ENCODE measurements around the gene CA4. TPM values are rescaled to one million over a fixed set of nuclear protein-coding genes. Genes with fewer than 3 reads are reported as not detected.

Gene CA4
- total RNA-seq, 4 donors from 2014 or later: 1.0 to 8.7 (median 2.3) TPM

- no peaks in the 10 kb centered on the region for H3K9me3 ChIP-seq
- no peaks in the 10 kb centered on the region for H3K36me3 ChIP-seq
- H3K27me3 ChIP-seq: peaks cover 0 to 71% of the 10 kb centered on the region in 2 donors
- no peak overlapping the region for H3K27ac ChIP-seq
- peaks cover 0 to 30% (median 0%) of the 10 kb centered on the region in 4 donors for H3K4me1 ChIP-seq
- WGBS, 2 donors: 70 to 80% methylated on average over 14 to 18 of the region's 18 CpGs
- TF ChIP-seq POLR2A (IDR thresholded peaks at IDR 0.05): no peak
- H3K4me3 ChIP-seq: no peak overlapping the region
- DNase-seq (ENCODE audit: low spot score in 2 of 2): no peak
Measured at GRCh38 chr17:60157487-60158040, 7.8 kb downstream of the CA4 start.

- Histone ChIP-seq H3K4me3 (no peak overlapping the region), H3K4me1 (peaks cover 0 to 24% (median 0%) of the 10 kb centered on the region in 4 donors), H3K9me3 (no peaks in the 10 kb centered on the region), H3K27me3 (peaks cover 0 to 58% of the 10 kb centered on the region in 2 donors), H3K27ac (no peak overlapping the region), H3K36me3 (no peaks in the 10 kb centered on the region)
- WGBS, 2 donors: 44 to 45% methylated on average over 10 to 19 of the region's 19 CpGs
- no peak for DNase-seq (ENCODE audit: low spot score in 2 of 2)
- TF ChIP-seq CTCF (IDR thresholded peaks at IDR 0.05): no peak
- TF ChIP-seq POLR2A (IDR thresholded peaks at IDR 0.05): no peak
- no peak for TF ChIP-seq EP300 (IDR thresholded peaks at IDR 0.05)
Measured at GRCh38 chr17:60158751-60159478, 9.1 kb downstream of the CA4 start.

- no peaks in the 10 kb centered on the region for H3K36me3 ChIP-seq
- 80 to 82% methylated on average over 6 of the region's 6 CpGs for WGBS, 2 donors
- H3K9me3 ChIP-seq: no peaks in the 10 kb centered on the region
- H3K27ac ChIP-seq: no peak overlapping the region
- no peak for DNase-seq (ENCODE audit: low spot score in 2 of 2)
- H3K4me3 ChIP-seq: no peak overlapping the region
- TF ChIP-seq POLR2A (IDR thresholded peaks at IDR 0.05) (no peak), CTCF (IDR thresholded peaks at IDR 0.05) (no peak), EP300 (IDR thresholded peaks at IDR 0.05) (no peak)
- peaks cover 0 to 57% of the 10 kb centered on the region in 2 donors for H3K27me3 ChIP-seq
- peaks cover 0 to 19% (median 0%) of the 10 kb centered on the region in 4 donors for H3K4me1 ChIP-seq
Measured at GRCh38 chr17:60159479-60159866, 9.7 kb downstream of the CA4 start.

GRCh38 chr17:60160829-60161501 is 11.2 kb downstream of the CA4 start:
- no peak for DNase-seq (ENCODE audit: low spot score in 2 of 2)
- Histone ChIP-seq H3K4me3 (no peak overlapping the region), H3K9me3 (no peaks in the 10 kb centered on the region), H3K27me3 (peaks cover 0 to 58% of the 10 kb centered on the region in 2 donors), H3K4me1 (peaks cover 0 to 11% (median 0%) of the 10 kb centered on the region in 4 donors), H3K27ac (no peak overlapping the region), H3K36me3 (no peaks in the 10 kb centered on the region)
- WGBS, 2 donors: 57 to 59% methylated on average over 10 of the region's 10 CpGs
- TF ChIP-seq CTCF (IDR thresholded peaks at IDR 0.05): no peak
- TF ChIP-seq POLR2A (IDR thresholded peaks at IDR 0.05): no peak
- TF ChIP-seq EP300 (IDR thresholded peaks at IDR 0.05): no peak

GRCh38 chr17:60161598-60162330 is 12.0 kb downstream of the CA4 start:
- no peaks in the 10 kb centered on the region for H3K36me3 ChIP-seq
- peaks cover 0 to 11% (median 0%) of the 10 kb centered on the region in 4 donors for H3K4me1 ChIP-seq
- peaks cover 0 to 58% of the 10 kb centered on the region in 2 donors for H3K27me3 ChIP-seq
- no peak for TF ChIP-seq CTCF (IDR thresholded peaks at IDR 0.05)
- no peak for TF ChIP-seq EP300 (IDR thresholded peaks at IDR 0.05)
- TF ChIP-seq POLR2A (IDR thresholded peaks at IDR 0.05): no peak
- H3K4me3 ChIP-seq: no peak overlapping the region
- no peak for DNase-seq (ENCODE audit: low spot score in 2 of 2)
- H3K9me3 ChIP-seq: no peaks in the 10 kb centered on the region
- WGBS, 2 donors: 29 to 31% methylated on average over 15 to 17 of the region's 17 CpGs
- no peak overlapping the region for H3K27ac ChIP-seq

All from tibial nerve (tissue), 4 donors.